GM23248 (cell line): Measurements from ENCODE around the gene KCNAB1.

ENCODE experiments used
- EZH2 ChIP-seq: fragments of 200-600 bp; sonication (generic); IDR thresholded peaks from 2 replicates; pipeline ENCODE4 v1.6.1; 2018; ENCODE audit warnings: antibody characterized with exemption, mild to moderate bottlenecking; ENCODE audit not compliant: insufficient read depth, poor library complexity, severe bottlenecking
- EZH2phosphoT487 ChIP-seq: fragments of 200-600 bp; sonication (generic); IDR thresholded peaks from 2 replicates; pipeline ENCODE4 v1.6.1; 2018; ENCODE audit warnings: antibody characterized with exemption, moderate library complexity, mild to moderate bottlenecking, low read depth; ENCODE audit not compliant: insufficient read depth

GRCh38 chr3:156456771-156457224 is 336.4 kb downstream of the KCNAB1 start:
- TF ChIP-seq EZH2 (no peak), EZH2phosphoT487 (no peak)
